ENCODE measurements around the gene LY6G5C. TPM values are rescaled to one million over a fixed set of nuclear protein-coding genes. Genes with fewer than 3 reads are reported as not detected.

Gene LY6G5C
- total and polyA plus RNA-seq, 2 of the 13 experiments (the other 11 are each of a cell fraction or from before 2014, with no cell fraction given) = 0.33 to 0.55 TPM

DNA sequence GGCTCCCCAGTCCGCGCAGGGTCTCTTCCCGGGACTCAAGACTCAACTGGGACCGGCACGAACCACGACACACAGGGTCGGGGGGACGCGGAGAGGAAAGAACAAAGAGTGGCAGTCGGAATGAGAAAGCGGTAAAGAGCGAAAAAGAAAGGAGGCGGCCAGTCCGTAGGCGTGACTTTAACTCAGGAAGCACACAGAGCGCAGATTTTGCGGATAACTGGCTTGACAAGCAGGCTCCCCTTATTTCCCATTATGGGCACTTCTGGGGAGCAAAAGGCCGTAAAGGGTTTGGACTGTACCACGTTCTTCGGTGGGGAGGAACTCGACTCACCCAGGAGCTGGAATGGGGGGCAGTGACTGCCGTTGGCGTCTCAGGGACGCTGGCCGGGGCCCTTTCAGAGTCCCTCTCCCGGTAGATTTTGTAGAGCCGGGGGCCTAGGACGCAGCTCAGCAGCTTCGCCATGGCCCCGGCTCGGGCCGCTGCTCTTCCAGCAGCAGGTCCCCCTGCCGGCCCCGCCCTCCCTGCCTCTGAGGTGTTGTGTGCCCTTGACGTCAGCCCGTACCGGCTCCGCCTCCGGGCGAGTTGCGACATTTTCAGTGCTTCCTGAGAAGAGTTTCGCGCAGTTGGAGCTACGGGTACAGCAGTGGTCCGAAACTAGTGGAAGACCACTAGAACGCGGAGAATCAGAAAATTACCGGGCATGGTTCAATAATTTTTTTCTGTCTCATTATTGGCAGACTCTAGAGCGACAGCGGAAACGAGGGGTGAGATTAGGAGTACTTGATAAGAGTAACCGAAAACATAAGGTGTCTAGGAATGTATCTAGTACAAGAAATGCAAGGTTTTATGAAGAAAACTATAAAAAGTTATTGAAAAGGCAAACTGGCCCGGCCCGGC is 22.2 kb upstream of the LY6G5C start, which contains the start of gene ABHD16A (continued):
- TF ChIP-seq, protein P1, sequence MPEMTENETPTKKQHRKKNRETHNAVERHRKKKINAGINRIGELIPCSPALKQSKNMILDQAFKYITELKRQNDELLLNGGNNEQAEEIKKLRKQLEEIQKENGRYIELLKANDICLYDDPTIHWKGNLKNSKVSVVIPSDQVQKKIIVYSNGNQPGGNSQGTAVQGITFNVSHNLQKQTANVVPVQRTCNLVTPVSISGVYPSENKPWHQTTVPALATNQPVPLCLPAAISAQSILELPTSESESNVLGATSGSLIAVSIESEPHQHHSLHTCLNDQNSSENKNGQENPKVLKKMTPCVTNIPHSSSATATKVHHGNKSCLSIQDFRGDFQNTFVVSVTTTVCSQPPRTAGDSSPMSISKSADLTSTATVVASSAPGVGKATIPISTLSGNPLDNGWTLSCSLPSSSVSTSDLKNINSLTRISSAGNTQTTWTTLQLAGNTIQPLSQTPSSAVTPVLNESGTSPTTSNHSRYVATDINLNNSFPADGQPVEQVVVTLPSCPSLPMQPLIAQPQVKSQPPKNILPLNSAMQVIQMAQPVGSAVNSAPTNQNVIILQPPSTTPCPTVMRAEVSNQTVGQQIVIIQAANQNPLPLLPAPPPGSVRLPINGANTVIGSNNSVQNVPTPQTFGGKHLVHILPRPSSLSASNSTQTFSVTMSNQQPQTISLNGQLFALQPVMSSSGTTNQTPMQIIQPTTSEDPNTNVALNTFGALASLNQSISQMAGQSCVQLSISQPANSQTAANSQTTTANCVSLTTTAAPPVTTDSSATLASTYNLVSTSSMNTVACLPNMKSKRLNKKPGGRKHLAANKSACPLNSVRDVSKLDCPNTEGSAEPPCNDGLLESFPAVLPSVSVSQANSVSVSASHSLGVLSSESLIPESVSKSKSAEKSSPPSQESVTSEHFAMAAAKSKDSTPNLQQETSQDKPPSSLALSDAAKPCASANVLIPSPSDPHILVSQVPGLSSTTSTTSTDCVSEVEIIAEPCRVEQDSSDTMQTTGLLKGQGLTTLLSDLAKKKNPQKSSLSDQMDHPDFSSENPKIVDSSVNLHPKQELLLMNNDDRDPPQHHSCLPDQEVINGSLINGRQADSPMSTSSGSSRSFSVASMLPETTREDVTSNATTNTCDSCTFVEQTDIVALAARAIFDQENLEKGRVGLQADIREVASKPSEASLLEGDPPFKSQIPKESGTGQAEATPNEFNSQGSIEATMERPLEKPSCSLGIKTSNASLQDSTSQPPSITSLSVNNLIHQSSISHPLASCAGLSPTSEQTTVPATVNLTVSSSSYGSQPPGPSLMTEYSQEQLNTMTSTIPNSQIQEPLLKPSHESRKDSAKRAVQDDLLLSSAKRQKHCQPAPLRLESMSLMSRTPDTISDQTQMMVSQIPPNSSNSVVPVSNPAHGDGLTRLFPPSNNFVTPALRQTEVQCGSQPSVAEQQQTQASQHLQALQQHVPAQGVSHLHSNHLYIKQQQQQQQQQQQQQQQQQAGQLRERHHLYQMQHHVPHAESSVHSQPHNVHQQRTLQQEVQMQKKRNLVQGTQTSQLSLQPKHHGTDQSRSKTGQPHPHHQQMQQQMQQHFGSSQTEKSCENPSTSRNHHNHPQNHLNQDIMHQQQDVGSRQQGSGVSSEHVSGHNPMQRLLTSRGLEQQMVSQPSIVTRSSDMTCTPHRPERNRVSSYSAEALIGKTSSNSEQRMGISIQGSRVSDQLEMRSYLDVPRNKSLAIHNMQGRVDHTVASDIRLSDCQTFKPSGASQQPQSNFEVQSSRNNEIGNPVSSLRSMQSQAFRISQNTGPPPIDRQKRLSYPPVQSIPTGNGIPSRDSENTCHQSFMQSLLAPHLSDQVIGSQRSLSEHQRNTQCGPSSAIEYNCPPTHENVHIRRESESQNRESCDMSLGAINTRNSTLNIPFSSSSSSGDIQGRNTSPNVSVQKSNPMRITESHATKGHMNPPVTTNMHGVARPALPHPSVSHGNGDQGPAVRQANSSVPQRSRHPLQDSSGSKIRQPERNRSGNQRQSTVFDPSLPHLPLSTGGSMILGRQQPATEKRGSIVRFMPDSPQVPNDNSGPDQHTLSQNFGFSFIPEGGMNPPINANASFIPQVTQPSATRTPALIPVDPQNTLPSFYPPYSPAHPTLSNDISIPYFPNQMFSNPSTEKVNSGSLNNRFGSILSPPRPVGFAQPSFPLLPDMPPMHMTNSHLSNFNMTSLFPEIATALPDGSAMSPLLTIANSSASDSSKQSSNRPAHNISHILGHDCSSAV (CRISPR knock-in tag; IDR thresholded peaks at IDR 0.05; ENCODE audit: borderline replicate concordance) = no peak
- TF ChIP-seq, protein P2, sequence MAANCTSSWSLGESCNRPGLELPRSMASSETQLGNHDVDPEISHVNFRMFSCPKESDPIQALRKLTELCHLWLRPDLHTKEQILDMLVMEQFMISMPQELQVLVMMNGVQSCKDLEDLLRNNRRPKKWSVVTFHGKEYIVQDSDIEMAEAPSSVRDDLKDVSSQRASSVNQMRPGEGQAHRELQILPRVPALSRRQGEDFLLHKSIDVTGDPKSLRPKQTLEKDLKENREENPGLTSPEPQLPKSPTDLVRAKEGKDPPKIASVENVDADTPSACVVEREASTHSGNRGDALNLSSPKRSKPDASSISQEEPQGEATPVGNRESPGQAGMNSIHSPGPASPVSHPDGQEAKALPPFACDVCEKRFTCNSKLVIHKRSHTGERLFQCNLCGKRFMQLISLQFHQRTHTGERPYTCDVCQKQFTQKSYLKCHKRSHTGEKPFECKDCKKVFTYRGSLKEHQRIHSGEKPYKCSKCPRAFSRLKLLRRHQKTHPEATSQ (CRISPR knock-in tag; IDR thresholded peaks at IDR 0.05; ENCODE audit: borderline replicate concordance) = peak; percentile 81; the same call in 1 of the 2 replicates
- TF ChIP-seq FOXP1 (IDR thresholded peaks at IDR 0.05) = no peak
- TF ChIP-seq FOXP1 (CRISPR knock-in tag; IDR thresholded peaks at IDR 0.05) = peak; percentile 74
- no peak for TF ChIP-seq ZNF138 (CRISPR knock-in tag; IDR thresholded peaks at IDR 0.05; ENCODE audit: low read depth)
- peak; percentile 85 for TF ChIP-seq FOXK2 (IDR thresholded peaks at IDR 0.05)
- no peak for TF ChIP-seq ZNF225 (CRISPR knock-in tag; IDR thresholded peaks at IDR 0.05)
- TF ChIP-seq ZBTB7A (CRISPR knock-in tag; IDR thresholded peaks at IDR 0.05) = no peak
- TF ChIP-seq SALL2 (CRISPR knock-in tag; IDR thresholded peaks at IDR 0.05) = peak; percentile 52; the same call in 1 of the 2 replicates
- peak; percentile 55; the same call in 1 of the 2 replicates for TF ChIP-seq ZNF614 (CRISPR knock-in tag; IDR thresholded peaks at IDR 0.05; ENCODE audit: borderline replicate concordance)
- TF ChIP-seq, protein P3, sequence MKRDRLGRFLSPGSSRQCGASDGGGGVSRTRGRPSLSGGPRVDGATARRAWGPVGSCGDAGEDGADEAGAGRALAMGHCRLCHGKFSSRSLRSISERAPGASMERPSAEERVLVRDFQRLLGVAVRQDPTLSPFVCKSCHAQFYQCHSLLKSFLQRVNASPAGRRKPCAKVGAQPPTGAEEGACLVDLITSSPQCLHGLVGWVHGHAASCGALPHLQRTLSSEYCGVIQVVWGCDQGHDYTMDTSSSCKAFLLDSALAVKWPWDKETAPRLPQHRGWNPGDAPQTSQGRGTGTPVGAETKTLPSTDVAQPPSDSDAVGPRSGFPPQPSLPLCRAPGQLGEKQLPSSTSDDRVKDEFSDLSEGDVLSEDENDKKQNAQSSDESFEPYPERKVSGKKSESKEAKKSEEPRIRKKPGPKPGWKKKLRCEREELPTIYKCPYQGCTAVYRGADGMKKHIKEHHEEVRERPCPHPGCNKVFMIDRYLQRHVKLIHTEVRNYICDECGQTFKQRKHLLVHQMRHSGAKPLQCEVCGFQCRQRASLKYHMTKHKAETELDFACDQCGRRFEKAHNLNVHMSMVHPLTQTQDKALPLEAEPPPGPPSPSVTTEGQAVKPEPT (CRISPR knock-in tag; IDR thresholded peaks at IDR 0.05; ENCODE audit: low read depth) = no peak
- no peak for TF ChIP-seq GLI4 (CRISPR knock-in tag; IDR thresholded peaks at IDR 0.05; ENCODE audit: borderline replicate concordance)
- TF ChIP-seq RBM39 (IDR thresholded peaks at IDR 0.05; ENCODE audit: low read depth, low read length, poor library complexity, severe bottlenecking) = peak; percentile 76
- no peak for TF ChIP-seq ZNF326 (CRISPR knock-in tag; IDR thresholded peaks at IDR 0.05; ENCODE audit: borderline replicate concordance)
- TF ChIP-seq ZNF670 (CRISPR knock-in tag; IDR thresholded peaks at IDR 0.05; ENCODE audit: borderline replicate concordance) = peak; percentile 94
